Measurements from ENCODE around the gene TCAIM. TPM values are rescaled to one million over a fixed set of nuclear protein-coding genes. Genes with fewer than 3 reads are reported as not detected.

Gene TCAIM
- total and polyA plus RNA-seq, 9 of the 15 experiments (the other 6 are each of a cell fraction or from before 2014, with no cell fraction given): 19.7 to 53.3 (median 36.9) TPM

GRCh38 chr3:44355362-44356033 is 16.9 kb downstream of the TCAIM start (continued):
- TF ChIP-seq HINFP (tag; conservative IDR thresholded peaks at IDR 0.05; ENCODE audit: low read depth) (no peak), ZNF583 (CRISPR knock-in tag; IDR thresholded peaks at IDR 0.05) (no peak), XRCC4 (IDR thresholded peaks at IDR 0.05; ENCODE audit: extremely low read depth, insufficient read depth, insufficient read length) (no peak), MIER1 (IDR thresholded peaks at IDR 0.05; ENCODE audit: low read depth) (no peak), HNRNPUL1 (IDR thresholded peaks at IDR 0.05; ENCODE audit: low read length) (no peak), HES1 (IDR thresholded peaks at IDR 0.05; ENCODE audit: low read depth) (no peak), NFIX (CRISPR knock-in tag; IDR thresholded peaks at IDR 0.05; ENCODE audit: low read depth) (no peak), ZNF512 (tag; IDR thresholded peaks at IDR 0.05) (no peak), SMAD4 (CRISPR knock-in tag; conservative IDR thresholded peaks at IDR 0.05) (0 out of 2 replicates have a peak, but pooled peaks have one; percentile 9), E2F6 (IDR thresholded peaks at IDR 0.05; ENCODE audit: borderline replicate concordance in 1 of 2, extremely low read depth in 1 of 2, insufficient read depth in 1 of 2, insufficient read length in 1 of 2, low read depth in 1 of 2, low read length in 1 of 2, poor library complexity in 1 of 2, severe bottlenecking in 1 of 2) (no peak), NR1H2 (CRISPR knock-in tag; IDR thresholded peaks at IDR 0.05) (no peak), MAZ (CRISPR knock-in tag; conservative IDR thresholded peaks at IDR 0.05 in 1 of 2, IDR thresholded peaks at IDR 0.05 in 1 of 2) (peak in 1 of 2 experiments; percentile 26; a peak in 1 of 4 replicates), TCFL5 (CRISPR knock-in tag; conservative IDR thresholded peaks at IDR 0.05) (no peak), EP300 (IDR thresholded peaks at IDR 0.05; ENCODE audit: low read length) (peak; percentile 69; the same call in 1 of the 2 replicates), HSF4 (CRISPR knock-in tag; IDR thresholded peaks at IDR 0.05; ENCODE audit: borderline replicate concordance) (no peak), NR3C1 (CRISPR knock-in tag; IDR thresholded peaks at IDR 0.05) (no peak), NCOA1 (IDR thresholded peaks at IDR 0.05; ENCODE audit: low read depth) (no peak), FOXJ3 (CRISPR knock-in tag; IDR thresholded peaks at IDR 0.05) (no peak), NCOA2 (IDR thresholded peaks at IDR 0.05; ENCODE audit: partially characterized antibody in 2 of 2) (no peak), CBFA2T2 (conservative IDR thresholded peaks at IDR 0.05) (peak; percentile 62), MEF2A (IDR thresholded peaks at IDR 0.05; ENCODE audit: control insufficient read depth, low read depth, low read length) (peak; percentile 100), ELF1 (tag; IDR thresholded peaks at IDR 0.05) (no peak)
- TF ChIP-seq, protein P1, sequence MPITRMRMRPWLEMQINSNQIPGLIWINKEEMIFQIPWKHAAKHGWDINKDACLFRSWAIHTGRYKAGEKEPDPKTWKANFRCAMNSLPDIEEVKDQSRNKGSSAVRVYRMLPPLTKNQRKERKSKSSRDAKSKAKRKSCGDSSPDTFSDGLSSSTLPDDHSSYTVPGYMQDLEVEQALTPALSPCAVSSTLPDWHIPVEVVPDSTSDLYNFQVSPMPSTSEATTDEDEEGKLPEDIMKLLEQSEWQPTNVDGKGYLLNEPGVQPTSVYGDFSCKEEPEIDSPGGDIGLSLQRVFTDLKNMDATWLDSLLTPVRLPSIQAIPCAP (CRISPR knock-in tag; IDR thresholded peaks at IDR 0.05; ENCODE audit: borderline replicate concordance): no peak

All from K562 (cell line).